ENCODE results near the gene PDPK1. TPM values are rescaled to one million over a fixed set of nuclear protein-coding genes. Genes with fewer than 3 reads are reported as not detected.

PDPK1 gene
- total RNA-seq, 2 experiments from 2014 or later = 14.4 to 40.6 TPM

GRCh38 chr16:2584729-2585650 lies 47.2 kb downstream of the PDPK1 start:
- Histone ChIP-seq H4K20me1 (ENCODE audit: insufficient read depth, low read length) (no peaks in the 10 kb centered on the region), H3K4me1 (ENCODE audit: insufficient read depth, low read length, poor library complexity, severe bottlenecking) (no peaks in the 10 kb centered on the region), H3K4me2 (ENCODE audit: low read length) (no peak overlapping the region), H3K9me3 (ENCODE audit: low read length) (no peaks in the 10 kb centered on the region), H3K27ac (ENCODE audit: low read depth, low read length, poor library complexity, severe bottlenecking) (no peak overlapping the region), H3K36me3 (ENCODE audit: insufficient read depth, low read length) (peaks cover 52% of the 10 kb centered on the region), H2AFZ (ENCODE audit: low read length) (no peak overlapping the region), H3K79me2 (ENCODE audit: insufficient read depth, low read depth, low read length) (no peaks in the 10 kb centered on the region), H3K9me2 (ENCODE audit: insufficient read depth, low read length) (no peaks in the 10 kb centered on the region), H3K4me3 (ENCODE audit: low read depth, low read length, poor library complexity, severe bottlenecking) (no peak overlapping the region)
- CTCF ChIA-PET (ENCODE audit: unreplicated experiment) = no interaction called here
- POLR2A ChIA-PET = no interaction called here
- TF ChIP-seq CTCF (conservative IDR thresholded peaks at IDR 0.05; ENCODE audit: low read length) (no peak), EZH2phosphoT487 (IDR thresholded peaks at IDR 0.05; ENCODE audit: borderline replicate concordance, low read depth, low read length) (no peak)
- BruUV-seq (replicated peaks) = no TSS peak
- intact Hi-C loops (cut with micrococcal nuclease; ENCODE audit: unreplicated experiment) = no loop called here
- DNase-seq (ENCODE audit: low spot score) = no peak

GRCh38 chr16:2585651-2586081 lies 47.8 kb downstream of the PDPK1 start:
- TF ChIP-seq EZH2phosphoT487 (IDR thresholded peaks at IDR 0.05; ENCODE audit: borderline replicate concordance, low read depth, low read length) (no peak), CTCF (conservative IDR thresholded peaks at IDR 0.05; ENCODE audit: low read length) (no peak)
- no peak overlapping the region for H3K4me3 ChIP-seq (ENCODE audit: low read depth, low read length, poor library complexity, severe bottlenecking)
- no peaks in the 10 kb centered on the region for H4K20me1 ChIP-seq (ENCODE audit: insufficient read depth, low read length)
- H3K9me3 ChIP-seq (ENCODE audit: low read length) = no peaks in the 10 kb centered on the region
- BruUV-seq (replicated peaks) = no TSS peak
- intact Hi-C loops (cut with micrococcal nuclease; ENCODE audit: unreplicated experiment) = no loop called here
- H3K4me2 ChIP-seq (ENCODE audit: low read length) = no peak overlapping the region
- no peak for DNase-seq (ENCODE audit: low spot score)
- CTCF ChIA-PET (ENCODE audit: unreplicated experiment) = no interaction called here
- H3K36me3 ChIP-seq (ENCODE audit: insufficient read depth, low read length) = peaks cover 59% of the 10 kb centered on the region
- no peak overlapping the region for H2AFZ ChIP-seq (ENCODE audit: low read length)
- H3K9me2 ChIP-seq (ENCODE audit: insufficient read depth, low read length) = no peaks in the 10 kb centered on the region
- H3K4me1 ChIP-seq (ENCODE audit: insufficient read depth, low read length, poor library complexity, severe bottlenecking) = no peaks in the 10 kb centered on the region
- no peak overlapping the region for H3K27ac ChIP-seq (ENCODE audit: low read depth, low read length, poor library complexity, severe bottlenecking)
- H3K79me2 ChIP-seq (ENCODE audit: insufficient read depth, low read depth, low read length) = no peaks in the 10 kb centered on the region
- POLR2A ChIA-PET = no interaction called here

GRCh38 chr16:2586241-2586640 lies 48.4 kb downstream of the PDPK1 start:
- CTCF ChIA-PET (ENCODE audit: unreplicated experiment) = no interaction called here
- Histone ChIP-seq H3K27ac (ENCODE audit: low read depth, low read length, poor library complexity, severe bottlenecking) (no peak overlapping the region), H4K20me1 (ENCODE audit: insufficient read depth, low read length) (no peaks in the 10 kb centered on the region), H2AFZ (ENCODE audit: low read length) (no peak overlapping the region), H3K36me3 (ENCODE audit: insufficient read depth, low read length) (peaks cover 60% of the 10 kb centered on the region), H3K9me2 (ENCODE audit: insufficient read depth, low read length) (no peaks in the 10 kb centered on the region), H3K4me1 (ENCODE audit: insufficient read depth, low read length, poor library complexity, severe bottlenecking) (no peaks in the 10 kb centered on the region), H3K79me2 (ENCODE audit: insufficient read depth, low read depth, low read length) (no peaks in the 10 kb centered on the region), H3K4me3 (ENCODE audit: low read depth, low read length, poor library complexity, severe bottlenecking) (no peak overlapping the region), H3K4me2 (ENCODE audit: low read length) (no peak overlapping the region), H3K9me3 (ENCODE audit: low read length) (no peaks in the 10 kb centered on the region)
- POLR2A ChIA-PET = no interaction called here
- TF ChIP-seq EZH2phosphoT487 (IDR thresholded peaks at IDR 0.05; ENCODE audit: borderline replicate concordance, low read depth, low read length) (no peak), CTCF (conservative IDR thresholded peaks at IDR 0.05; ENCODE audit: low read length) (peak; percentile 56)
- intact Hi-C loops (cut with micrococcal nuclease; ENCODE audit: unreplicated experiment) = no loop called here
- BruUV-seq (replicated peaks) = no TSS peak
- DNase-seq (ENCODE audit: low spot score) = no peak

All from OCI-LY7 (cell line).